NCI-H524 (cell line): Measurements from ENCODE around the gene ZNF532.
"Not testable (repeated sequence)": the region's sequence is repeated elsewhere in the genome, so short reads cannot be mapped to it uniquely, and the experiment has no call there.

Experiments
- DNase-seq, 2 experiments: peaks; one replicate each; lab custom pipeline; 2025; lab: John Stamatoyannopoulos, UW

The ZNF532 gene

GRCh38 chr18:59008302-59008974, 143.8 kb downstream of the ZNF532 start:
- no peak for DNase-seq

GRCh38 chr18:59009846-59010245, 145.2 kb downstream of the ZNF532 start:
- no peak for DNase-seq

- no peak for DNase-seq
Observed at GRCh38 chr18:59011289-59011688, 146.6 kb downstream of the ZNF532 start.

- DNase-seq, result no peak
Observed at GRCh38 chr18:59011786-59012185, 147.1 kb downstream of the ZNF532 start.

GRCh38 chr18:59012815-59013705, 148.4 kb downstream of the ZNF532 start:
- DNase-seq, result no peak

- DNase-seq, result no peak
Observed at GRCh38 chr18:59013744-59014143, 149.1 kb downstream of the ZNF532 start.

GRCh38 chr18:59015531-59016152, 151.0 kb downstream of the ZNF532 start:
- DNase-seq, result peak; percentile 29 to 70

GRCh38 chr18:59021500-59021899, 156.8 kb downstream of the ZNF532 start:
- peak; percentile 91 to 97 for DNase-seq

GRCh38 chr18:59022167-59022945, 157.7 kb downstream of the ZNF532 start:
- DNase-seq, result peak; percentile 61 to 89

GRCh38 chr18:59024829-59025228, 160.2 kb downstream of the ZNF532 start:
- no peak for DNase-seq

- DNase-seq, result not testable (repeated sequence)
Observed at GRCh38 chr18:59025532-59025931, 160.9 kb downstream of the ZNF532 start.

GRCh38 chr18:59026364-59026763, 161.7 kb downstream of the ZNF532 start:
- no peak for DNase-seq

GRCh38 chr18:59026831-59027410, 162.2 kb downstream of the ZNF532 start:
- DNase-seq, result no peak

- DNase-seq, result no peak
Observed at GRCh38 chr18:59029663-59030429, 165.2 kb downstream of the ZNF532 start.

GRCh38 chr18:59032308-59032707, 167.6 kb downstream of the ZNF532 start:
- no peak for DNase-seq

- no peak for DNase-seq
Observed at GRCh38 chr18:59033359-59033758, 168.7 kb downstream of the ZNF532 start.

- no peak for DNase-seq
Observed at GRCh38 chr18:59033974-59034373, 169.3 kb downstream of the ZNF532 start.

- DNase-seq, result peak; percentile 56 to 86
Observed at GRCh38 chr18:59035591-59035990, 170.9 kb downstream of the ZNF532 start.
